RWPE2 (cell line): ENCODE results near the gene ZNF428.
"Not testable (repeated sequence)": the region's sequence is repeated elsewhere in the genome, so short reads cannot be mapped to it uniquely, and the experiment has no call there.

Experiments used
- ATAC-seq: fragments of 200-7000 bp; cut with Tn5 transposase; 3 replicates; pipeline ENCODE4 v1.9.1; 2021; ENCODE audit warnings: low read depth
- DNase-seq: peaks from one replicate; pipeline ENCODE4 v3.0.0-alpha.2; 2020; ENCODE audit warnings: low spot score
- H3K27ac ChIP-seq: fragments of 450-650 bp; 2 replicates; pipeline ENCODE4 v1.5.1; 2017; ENCODE audit warnings: mild to moderate bottlenecking; ENCODE audit not compliant: poor library complexity, severe bottlenecking
- H3K27me3 ChIP-seq: fragments of 250-450 bp; sonication (Bioruptor Pico); 2 replicates; pipeline ENCODE4 v1.5.1; 2021; ENCODE audit warnings: mild to moderate bottlenecking, moderate library complexity; ENCODE audit not compliant: insufficient read depth, poor library complexity, severe bottlenecking
- H3K36me3 ChIP-seq: fragments of 250-450 bp; sonication (Bioruptor Pico); 2 replicates; pipeline ENCODE4 v1.5.1; 2020; ENCODE audit warnings: low read depth, mild to moderate bottlenecking, moderate library complexity
- H3K4me1 ChIP-seq: fragments of 250-450 bp; sonication (Bioruptor Pico); 2 replicates; pipeline ENCODE4 v1.5.1; 2021; ENCODE audit warnings: mild to moderate bottlenecking, moderate library complexity; ENCODE audit not compliant: insufficient read depth, poor library complexity, severe bottlenecking
- H3K4me3 ChIP-seq: fragments of 250-450 bp; sonication (Bioruptor Pico); 2 replicates; pipeline ENCODE4 v1.5.1; 2021; ENCODE audit warnings: mild to moderate bottlenecking, moderate library complexity; ENCODE audit not compliant: severe bottlenecking
- H3K9me3 ChIP-seq: fragments of 250-450 bp; sonication (Bioruptor Pico); 2 replicates; pipeline ENCODE4 v1.5.1; 2021; ENCODE audit warnings: mild to moderate bottlenecking, moderate library complexity; ENCODE audit not compliant: severe bottlenecking
- TF ChIP-seq, protein P1 (sequence below): fragments of 450-650 bp; IDR thresholded peaks from one replicate; pipeline ENCODE4 v1.5.1; 2017; ENCODE audit warnings: mild to moderate bottlenecking, moderate library complexity; ENCODE audit not compliant: poor library complexity, severe bottlenecking

Gene ZNF428

DNA sequence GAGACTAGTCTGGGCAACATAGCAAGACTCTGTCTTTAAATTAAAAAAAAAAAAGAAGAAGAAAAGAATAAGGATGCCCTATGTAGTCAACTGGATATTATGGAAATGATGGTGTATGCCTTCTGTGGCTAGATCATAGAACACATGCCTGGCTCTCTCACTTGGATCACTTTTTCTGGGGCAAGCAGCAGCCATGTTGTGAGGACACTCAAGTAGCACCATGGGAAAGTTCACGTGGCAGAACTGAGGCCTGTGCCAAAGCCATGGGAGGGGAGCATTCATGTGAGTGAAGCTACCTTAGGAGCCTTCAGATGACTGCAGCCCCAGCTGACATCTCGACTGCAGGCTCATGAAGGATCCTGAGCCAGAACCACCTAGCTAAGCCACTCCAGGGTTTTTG is 38.6 kb upstream of the ZNF428 start:
- H3K27me3 ChIP-seq = no peaks in the 10 kb centered on the region
- DNase-seq (no peak), ATAC-seq (no peak)
- H3K4me1 ChIP-seq = no peaks in the 10 kb centered on the region
- no peak overlapping the region for H3K27ac ChIP-seq
- H3K36me3 ChIP-seq = peaks cover 78% of the 10 kb centered on the region
- H3K9me3 ChIP-seq = no peaks in the 10 kb centered on the region
- no peak overlapping the region for H3K4me3 ChIP-seq
- TF ChIP-seq, protein P1, sequence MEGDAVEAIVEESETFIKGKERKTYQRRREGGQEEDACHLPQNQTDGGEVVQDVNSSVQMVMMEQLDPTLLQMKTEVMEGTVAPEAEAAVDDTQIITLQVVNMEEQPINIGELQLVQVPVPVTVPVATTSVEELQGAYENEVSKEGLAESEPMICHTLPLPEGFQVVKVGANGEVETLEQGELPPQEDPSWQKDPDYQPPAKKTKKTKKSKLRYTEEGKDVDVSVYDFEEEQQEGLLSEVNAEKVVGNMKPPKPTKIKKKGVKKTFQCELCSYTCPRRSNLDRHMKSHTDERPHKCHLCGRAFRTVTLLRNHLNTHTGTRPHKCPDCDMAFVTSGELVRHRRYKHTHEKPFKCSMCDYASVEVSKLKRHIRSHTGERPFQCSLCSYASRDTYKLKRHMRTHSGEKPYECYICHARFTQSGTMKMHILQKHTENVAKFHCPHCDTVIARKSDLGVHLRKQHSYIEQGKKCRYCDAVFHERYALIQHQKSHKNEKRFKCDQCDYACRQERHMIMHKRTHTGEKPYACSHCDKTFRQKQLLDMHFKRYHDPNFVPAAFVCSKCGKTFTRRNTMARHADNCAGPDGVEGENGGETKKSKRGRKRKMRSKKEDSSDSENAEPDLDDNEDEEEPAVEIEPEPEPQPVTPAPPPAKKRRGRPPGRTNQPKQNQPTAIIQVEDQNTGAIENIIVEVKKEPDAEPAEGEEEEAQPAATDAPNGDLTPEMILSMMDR = no peak

DNA sequence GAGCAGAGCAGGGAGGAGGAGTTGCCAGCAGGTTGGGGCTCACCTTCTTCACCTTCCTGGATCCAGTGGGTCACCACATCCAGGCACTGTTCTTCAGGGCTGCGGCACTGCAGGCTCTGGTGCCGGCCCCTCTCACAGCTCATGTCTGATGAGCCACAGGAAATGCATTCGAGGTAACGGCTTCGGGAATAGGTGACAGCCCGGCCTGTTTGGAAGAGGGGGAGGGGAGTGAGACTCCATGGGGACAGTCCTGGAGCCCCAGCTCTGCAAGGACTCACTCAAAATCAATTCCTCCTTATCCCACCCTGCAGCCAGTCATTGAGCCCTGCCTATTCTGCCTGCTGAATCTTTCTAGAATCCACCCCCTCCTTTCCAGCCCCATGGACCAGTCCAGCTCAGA is 37.0 kb upstream of the ZNF428 start:
- Histone ChIP-seq H3K27me3 (no peaks in the 10 kb centered on the region), H3K9me3 (no peaks in the 10 kb centered on the region), H3K4me1 (no peaks in the 10 kb centered on the region), H3K27ac (no peak overlapping the region), H3K4me3 (no peak overlapping the region), H3K36me3 (peaks cover 78% of the 10 kb centered on the region)
- TF ChIP-seq, protein P1 = no peak
- DNase-seq (no peak), ATAC-seq (no peak)

DNA sequence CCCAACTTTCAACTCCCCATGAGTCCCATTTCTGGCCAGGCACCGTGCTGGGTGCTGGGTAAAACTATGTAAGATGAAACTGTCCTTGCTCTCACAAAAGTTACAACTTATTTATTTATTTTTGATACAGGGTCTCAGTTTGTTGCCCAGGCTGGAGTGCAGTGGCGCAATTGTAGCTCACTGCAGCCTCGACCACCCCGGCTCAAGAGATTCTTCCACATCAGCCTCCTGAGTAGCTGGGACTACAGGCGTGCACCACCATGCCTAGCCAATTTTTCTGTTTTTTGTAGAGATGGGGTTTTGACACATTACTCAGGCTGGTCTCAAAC is 33.1 kb upstream of the ZNF428 start:
- Histone ChIP-seq H3K4me3 (no peak overlapping the region), H3K27ac (no peak overlapping the region), H3K27me3 (no peaks in the 10 kb centered on the region)

DNA sequence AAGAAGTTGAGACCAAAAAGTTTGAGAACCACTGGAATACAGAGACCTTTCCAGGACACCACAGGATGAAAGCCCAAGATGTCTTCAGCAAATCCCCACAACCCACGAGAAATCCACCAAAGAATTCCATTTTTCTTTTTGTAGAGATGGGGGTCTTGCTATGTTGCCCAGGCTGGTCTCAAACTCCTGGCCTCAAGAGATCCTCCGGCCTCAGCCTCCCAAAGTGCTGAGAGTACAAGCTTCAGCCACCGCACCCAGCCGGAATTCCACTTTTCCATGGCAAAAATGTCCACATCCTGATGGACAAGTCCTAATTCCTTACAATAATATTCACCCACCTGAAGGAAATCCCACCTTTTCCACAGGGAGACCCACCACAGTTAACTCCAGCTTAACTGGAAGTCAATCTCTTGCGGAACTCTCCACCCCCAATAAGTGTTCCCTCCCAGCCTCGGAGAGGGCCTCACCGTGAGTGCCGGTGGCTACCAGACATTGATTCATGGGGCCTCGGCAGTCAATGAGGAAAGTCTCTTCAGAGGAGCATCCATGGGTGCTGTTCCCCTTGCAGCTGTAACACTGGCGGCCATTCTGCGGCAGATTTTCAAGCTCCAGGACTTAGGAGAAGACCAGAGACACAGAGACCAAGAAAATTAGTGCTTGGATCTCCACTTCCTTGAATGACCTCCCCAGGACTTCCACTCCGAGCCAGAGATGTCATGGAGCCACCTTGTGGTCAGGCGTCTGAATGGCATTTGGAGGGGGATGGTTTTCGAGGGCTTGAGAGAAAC is 32.5 kb upstream of the ZNF428 start:
- TF ChIP-seq, protein P1 = peak; percentile 82
- peak; percentile 61; the same call in 2 of the 3 replicates for ATAC-seq
- DNase-seq = no peak
- Histone ChIP-seq H3K4me3 (no peak overlapping the region), H3K4me1 (no peaks in the 10 kb centered on the region), H3K9me3 (no peaks in the 10 kb centered on the region), H3K27me3 (no peaks in the 10 kb centered on the region), H3K27ac (no peak overlapping the region), H3K36me3 (peaks cover 79% of the 10 kb centered on the region)

More for the DNA sequence above, 33.1 kb upstream of the ZNF428 start:
- TF ChIP-seq, protein P1 = peak; percentile 50
- DNase-seq (no peak), ATAC-seq (no peak)
- Histone ChIP-seq H3K4me1 (no peaks in the 10 kb centered on the region), H3K36me3 (peaks cover 81% of the 10 kb centered on the region), H3K9me3 (no peaks in the 10 kb centered on the region)

DNA sequence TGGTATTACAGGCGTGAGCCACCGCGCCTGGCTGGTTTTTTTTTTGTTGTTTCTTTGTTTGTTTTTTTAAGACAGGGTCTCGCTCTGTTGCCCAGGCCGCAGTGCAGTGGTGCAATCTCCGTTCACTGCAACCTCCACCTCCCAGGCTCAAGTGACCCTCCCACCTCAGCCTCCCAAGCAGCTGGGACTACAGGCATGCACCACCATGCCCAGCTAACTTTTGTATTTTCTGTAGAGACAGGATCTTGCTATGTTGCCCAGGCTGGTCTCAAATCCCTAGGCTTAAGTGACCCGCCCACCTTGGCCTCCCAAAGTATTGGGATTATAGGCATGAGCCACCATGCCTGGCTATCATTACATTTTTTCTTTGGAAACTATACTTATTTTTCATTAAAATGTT is 30.8 kb upstream of the ZNF428 start:
- H3K36me3 ChIP-seq = peaks cover 63% of the 10 kb centered on the region
- not testable (repeated sequence) for H3K27ac ChIP-seq, DNase-seq, ATAC-seq, H3K4me1 ChIP-seq, H3K4me3 ChIP-seq, H3K9me3 ChIP-seq, H3K27me3 ChIP-seq
